ENCODE results near the gene SVOP. TPM values are rescaled to one million over a fixed set of nuclear protein-coding genes. Genes with fewer than 3 reads are reported as not detected.

SVOP gene
- total RNA-seq, 2 donors from 2014 or later, result not detected

DNA sequence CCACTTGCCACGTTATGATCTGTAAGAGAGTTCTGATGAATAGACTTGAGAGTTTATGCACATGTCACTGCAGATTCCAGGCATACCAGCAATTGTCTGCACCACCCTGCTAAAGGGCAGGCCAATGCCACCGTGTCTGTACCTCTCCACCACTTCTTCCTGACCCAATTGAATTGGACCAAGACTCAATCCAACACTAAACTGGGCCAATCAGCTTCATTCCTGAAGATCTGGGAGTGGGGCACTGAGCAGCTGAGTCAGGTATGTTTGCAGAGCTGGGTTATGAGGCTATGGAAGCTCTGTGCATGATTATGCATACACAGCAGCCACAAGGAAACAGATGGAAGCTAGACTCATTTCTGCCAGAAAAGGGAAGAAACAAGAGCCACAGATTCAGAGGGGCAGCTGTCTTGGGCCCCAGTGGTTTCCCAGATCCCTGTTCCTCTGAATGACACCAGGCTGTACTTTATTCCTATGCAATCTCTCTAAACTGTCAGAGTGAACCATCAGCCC, 113.0 kb downstream of the SVOP start:
- H3K9ac ChIP-seq (ENCODE audit: extremely low read depth, low read length, poor library complexity, severe bottlenecking), result no peak overlapping the region
- no peaks in the 10 kb centered on the region for H3K27me3 ChIP-seq (ENCODE audit: control insufficient read depth, insufficient read depth, low read length, poor library complexity, severe bottlenecking)
- no peak overlapping the region for H3K4me3 ChIP-seq (ENCODE audit: low read length)
- H3K27ac ChIP-seq (ENCODE audit: low read depth, low read length), result no peak overlapping the region
- no peaks in the 10 kb centered on the region for H3K4me1 Mint-ChIP-seq
- no peaks in the 10 kb centered on the region for H3K4me1 ChIP-seq (ENCODE audit: control insufficient read depth, insufficient read depth, low read length)
- H3K27me3 Mint-ChIP-seq (ENCODE audit: insufficient read depth), result peaks cover 6% of the 10 kb centered on the region
- H3K36me3 Mint-ChIP-seq (ENCODE audit: low read depth), result no peaks in the 10 kb centered on the region
- TF ChIP-seq, protein P1, sequence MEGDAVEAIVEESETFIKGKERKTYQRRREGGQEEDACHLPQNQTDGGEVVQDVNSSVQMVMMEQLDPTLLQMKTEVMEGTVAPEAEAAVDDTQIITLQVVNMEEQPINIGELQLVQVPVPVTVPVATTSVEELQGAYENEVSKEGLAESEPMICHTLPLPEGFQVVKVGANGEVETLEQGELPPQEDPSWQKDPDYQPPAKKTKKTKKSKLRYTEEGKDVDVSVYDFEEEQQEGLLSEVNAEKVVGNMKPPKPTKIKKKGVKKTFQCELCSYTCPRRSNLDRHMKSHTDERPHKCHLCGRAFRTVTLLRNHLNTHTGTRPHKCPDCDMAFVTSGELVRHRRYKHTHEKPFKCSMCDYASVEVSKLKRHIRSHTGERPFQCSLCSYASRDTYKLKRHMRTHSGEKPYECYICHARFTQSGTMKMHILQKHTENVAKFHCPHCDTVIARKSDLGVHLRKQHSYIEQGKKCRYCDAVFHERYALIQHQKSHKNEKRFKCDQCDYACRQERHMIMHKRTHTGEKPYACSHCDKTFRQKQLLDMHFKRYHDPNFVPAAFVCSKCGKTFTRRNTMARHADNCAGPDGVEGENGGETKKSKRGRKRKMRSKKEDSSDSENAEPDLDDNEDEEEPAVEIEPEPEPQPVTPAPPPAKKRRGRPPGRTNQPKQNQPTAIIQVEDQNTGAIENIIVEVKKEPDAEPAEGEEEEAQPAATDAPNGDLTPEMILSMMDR (conservative IDR thresholded peaks at IDR 0.05), result no peak
- no peaks in the 10 kb centered on the region for H3K9me3 ChIP-seq (ENCODE audit: control insufficient read depth, low read length)
- H3K27ac Mint-ChIP-seq, result no peak overlapping the region
- H3K36me3 ChIP-seq (ENCODE audit: control insufficient read depth, insufficient read depth, low read length), result no peaks in the 10 kb centered on the region
- H3K9me3 Mint-ChIP-seq, result no peaks in the 10 kb centered on the region
- no peak overlapping the region for H3K4me3 Mint-ChIP-seq
- WGBS, 2 experiments (ENCODE audit: insufficient coverage in 1 of 2, insufficient read length in 1 of 2), result 50 to 53% methylated on average over 1 to 2 of the region's 2 CpGs
- no peak for DNase-seq

DNA sequence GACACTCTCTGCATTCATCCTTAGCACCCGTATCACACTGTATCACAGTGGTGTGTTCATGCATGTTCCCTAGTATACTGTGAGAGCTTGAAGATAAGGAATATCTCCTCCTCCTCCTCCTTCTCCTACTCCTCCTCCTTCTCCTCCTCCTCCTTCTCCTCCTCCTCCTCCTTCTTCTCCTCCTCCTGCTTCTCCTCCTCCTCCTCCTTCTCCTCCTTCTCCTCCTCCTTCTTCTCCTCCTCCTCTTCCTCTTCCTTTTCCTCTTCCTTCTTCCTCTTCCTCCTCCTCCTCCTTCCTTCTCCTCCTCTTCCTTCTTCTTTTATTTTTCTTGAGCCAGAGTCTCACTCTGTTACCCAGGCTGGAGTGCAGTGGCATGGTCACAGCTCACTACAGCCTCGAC, 113.9 kb downstream of the SVOP start:
- no peaks in the 10 kb centered on the region for H3K36me3 ChIP-seq (ENCODE audit: control insufficient read depth, insufficient read depth, low read length)
- no peaks in the 10 kb centered on the region for H3K4me1 Mint-ChIP-seq
- H3K4me3 ChIP-seq (ENCODE audit: low read length), result no peak overlapping the region
- no peaks in the 10 kb centered on the region for H3K9me3 ChIP-seq (ENCODE audit: control insufficient read depth, low read length)
- peaks cover 6% of the 10 kb centered on the region for H3K27me3 Mint-ChIP-seq (ENCODE audit: insufficient read depth)
- DNase-seq, result no peak
- H3K36me3 Mint-ChIP-seq (ENCODE audit: low read depth), result no peaks in the 10 kb centered on the region
- no peak overlapping the region for H3K9ac ChIP-seq (ENCODE audit: extremely low read depth, low read length, poor library complexity, severe bottlenecking)
- H3K27ac Mint-ChIP-seq, result no peak overlapping the region
- WGBS, 2 experiments (ENCODE audit: insufficient coverage in 1 of 2, insufficient read length in 1 of 2), result 91 to 100% methylated on average over 1 of the region's 2 CpGs
- TF ChIP-seq, protein P1 (conservative IDR thresholded peaks at IDR 0.05), result no peak
- H3K4me3 Mint-ChIP-seq, result no peak overlapping the region
- no peak overlapping the region for H3K27ac ChIP-seq (ENCODE audit: low read depth, low read length)
- H3K4me1 ChIP-seq (ENCODE audit: control insufficient read depth, insufficient read depth, low read length), result no peaks in the 10 kb centered on the region
- H3K27me3 ChIP-seq (ENCODE audit: control insufficient read depth, insufficient read depth, low read length, poor library complexity, severe bottlenecking), result no peaks in the 10 kb centered on the region
- H3K9me3 Mint-ChIP-seq, result no peaks in the 10 kb centered on the region

DNA sequence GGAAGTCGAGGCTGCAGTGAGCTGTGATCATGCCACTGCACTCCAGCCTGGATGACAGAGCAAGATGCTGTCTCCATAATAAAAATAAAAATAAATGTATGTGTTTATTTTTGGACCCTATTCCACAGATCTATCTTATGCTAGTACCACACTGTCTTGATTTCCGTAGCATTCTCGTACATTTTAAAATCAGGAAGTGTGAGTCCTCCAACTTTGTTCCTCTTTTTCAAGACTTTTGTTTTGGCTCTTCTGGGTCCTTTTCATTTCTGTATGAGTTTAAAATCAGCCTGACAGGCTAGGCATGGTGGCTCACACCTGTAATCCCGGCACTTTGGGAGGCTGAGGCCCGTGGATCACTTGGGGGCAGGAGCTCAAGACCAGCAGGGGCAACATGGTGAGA, 115.1 kb downstream of the SVOP start:
- Mint-ChIP-seq H3K27me3 (ENCODE audit: insufficient read depth) (peaks cover 6% of the 10 kb centered on the region), H3K4me1 (no peaks in the 10 kb centered on the region), H3K9me3 (no peaks in the 10 kb centered on the region), H3K4me3 (no peak overlapping the region), H3K36me3 (ENCODE audit: low read depth) (no peaks in the 10 kb centered on the region), H3K27ac (no peak overlapping the region)
- no peaks in the 10 kb centered on the region for H3K36me3 ChIP-seq (ENCODE audit: control insufficient read depth, insufficient read depth, low read length)
- 91 to 100% methylated on average over 4 to 5 of the region's 5 CpGs for WGBS, 2 experiments (ENCODE audit: insufficient coverage in 1 of 2, insufficient read length in 1 of 2)
- H3K4me1 ChIP-seq (ENCODE audit: control insufficient read depth, insufficient read depth, low read length), result no peaks in the 10 kb centered on the region
- H3K9me3 ChIP-seq (ENCODE audit: control insufficient read depth, low read length), result no peaks in the 10 kb centered on the region
- DNase-seq, result no peak
- no peak overlapping the region for H3K27ac ChIP-seq (ENCODE audit: low read depth, low read length)
- TF ChIP-seq, protein P1 (conservative IDR thresholded peaks at IDR 0.05), result no peak
- no peaks in the 10 kb centered on the region for H3K27me3 ChIP-seq (ENCODE audit: control insufficient read depth, insufficient read depth, low read length, poor library complexity, severe bottlenecking)
- H3K9ac ChIP-seq (ENCODE audit: extremely low read depth, low read length, poor library complexity, severe bottlenecking), result no peak overlapping the region
- H3K4me3 ChIP-seq (ENCODE audit: low read length), result no peak overlapping the region
